Neural progenitor cell (in vitro differentiated cells): ENCODE results near the gene TPCN2.

Experiments used
- CTCF ChIP-seq: fragments of 200-600 bp; sonication (generic); IDR thresholded peaks from 2 replicates; pipeline ENCODE4 v1.5.1; 2017; ENCODE audit warnings: antibody characterized with exemption, mild to moderate bottlenecking
- EZH2 ChIP-seq: fragments of 200-600 bp; sonication (generic); IDR thresholded peaks from 2 replicates; pipeline ENCODE4 v1.6.1; 2017; ENCODE audit warnings: antibody characterized with exemption, mild to moderate bottlenecking, moderate library complexity
- EZH2phosphoT487 ChIP-seq: fragments of 200-600 bp; sonication (generic); IDR thresholded peaks from 2 replicates; pipeline ENCODE4 v1.6.1; 2017; ENCODE audit warnings: antibody characterized with exemption

- TF ChIP-seq CTCF (no peak), EZH2 (no peak), EZH2phosphoT487 (no peak)
Observed at GRCh38 chr11:69011624-69012091, 37.1 kb upstream of the TPCN2 start.
